GM19193 (cell line): Measurements from ENCODE around the gene USP34.

Source experiments
- POLR2A ChIP-seq: IDR thresholded peaks from 4 replicates; pipeline ENCODE4 v1.6.1; 2011; ENCODE audit not compliant: insufficient read depth, insufficient read length; ENCODE audit errors: extremely low read depth

Gene USP34

GRCh38 chr2:61361068-61361467 lies 109.8 kb downstream of the USP34 start:
- TF ChIP-seq POLR2A = no peak

- TF ChIP-seq POLR2A = no peak
Observed at GRCh38 chr2:61359058-61359457, 111.8 kb downstream of the USP34 start.

- no peak for TF ChIP-seq POLR2A
Observed at GRCh38 chr2:61357681-61358080, 113.2 kb downstream of the USP34 start.

GRCh38 chr2:61356958-61357350 lies 113.9 kb downstream of the USP34 start:
- no peak for TF ChIP-seq POLR2A

- no peak for TF ChIP-seq POLR2A
Observed at GRCh38 chr2:61356261-61356957, 114.5 kb downstream of the USP34 start.

GRCh38 chr2:61354543-61355197 lies 116.2 kb downstream of the USP34 start:
- TF ChIP-seq POLR2A = no peak

GRCh38 chr2:61353909-61354308 lies 117.0 kb downstream of the USP34 start:
- TF ChIP-seq POLR2A = no peak

- TF ChIP-seq POLR2A = no peak
Observed at GRCh38 chr2:61350777-61351176, 120.1 kb downstream of the USP34 start.

GRCh38 chr2:61343141-61343540 lies 127.7 kb downstream of the USP34 start:
- TF ChIP-seq POLR2A = no peak

GRCh38 chr2:61340242-61340641 lies 130.6 kb downstream of the USP34 start:
- no peak for TF ChIP-seq POLR2A

GRCh38 chr2:61338447-61338846 lies 132.4 kb downstream of the USP34 start:
- no peak for TF ChIP-seq POLR2A

GRCh38 chr2:61335187-61335586 lies 135.7 kb downstream of the USP34 start:
- no peak for TF ChIP-seq POLR2A

- no peak for TF ChIP-seq POLR2A
Observed at GRCh38 chr2:61334466-61334865, 136.4 kb downstream of the USP34 start.

GRCh38 chr2:61328707-61329251 lies 142.1 kb downstream of the USP34 start:
- TF ChIP-seq POLR2A = no peak

- no peak for TF ChIP-seq POLR2A
Observed at GRCh38 chr2:61327173-61327572, 143.7 kb downstream of the USP34 start.

GRCh38 chr2:61326423-61326822 lies 144.5 kb downstream of the USP34 start:
- TF ChIP-seq POLR2A = no peak
